ENCODE data around the gene INO80B. TPM values are rescaled to one million over a fixed set of nuclear protein-coding genes. Genes with fewer than 3 reads are reported as not detected.

The INO80B gene
- total and polyA plus RNA-seq, 9 of the 15 experiments (the other 6 are each of a cell fraction or from before 2014, with no cell fraction given), result 0.41 to 22.6 (median 9.0) TPM

- no peaks in the 10 kb centered on the region for H4K20me1 ChIP-seq (replicated peaks; ENCODE audit: control insufficient read depth, insufficient read depth, low read length)
- H3K4me1 ChIP-seq (replicated peaks in 1 of 2; ENCODE audit: control insufficient read depth in 2 of 2, insufficient read depth in 2 of 2, low read length in 2 of 2), result peaks cover 8 to 10% of the 10 kb centered on the region in 2 experiments; a peak in 3 of 5 replicates
- ChIA-PET POLR2A (interaction anchor here (0.6 to 0.9 kb wide), 4 partner anchors 14 to 134 kb away, joined by 3 to 4 read pairs (median 3); partner anchors contain the start of gene C2orf81), CTCF (ENCODE audit: low intra/inter-chr PET ratio) (no interaction called here)
- ATAC-seq, result no peak
- FAIRE-seq, result no peak
- no peak overlapping the region for H3K4me3 ChIP-seq
- no peaks in the 10 kb centered on the region for H3K27me3 ChIP-seq (ENCODE audit: control insufficient read depth in 2 of 2, insufficient read depth in 2 of 2, low read length in 2 of 2)
- H2AFZ ChIP-seq (ENCODE audit: low read depth, low read length), result no peak overlapping the region
- intact Hi-C loops (cut with micrococcal nuclease), result no loop called here
- no peak overlapping the region for H3K4me2 ChIP-seq (ENCODE audit: insufficient read depth, low read length)
- WGBS (ENCODE audit: insufficient coverage, low coverage, missing lambda C conversion rate), result 63% methylated on average over 5 of the region's 5 CpGs
- no peak for DNase-seq (ENCODE audit: extremely low read depth in 1 of 4, low spot score in 3 of 4)
- no peaks in the 10 kb centered on the region for H3K79me2 ChIP-seq (ENCODE audit: control insufficient read depth, insufficient read depth, low read length)
- no peaks in the 10 kb centered on the region for H3K9me3 ChIP-seq (replicated peaks; ENCODE audit: control insufficient read depth, insufficient read depth, low read depth, low read length)
- no peak overlapping the region for H3K9ac ChIP-seq (ENCODE audit: insufficient read depth in 1 of 2, low read depth in 2 of 2, low read length in 2 of 2)
- in situ Hi-C loops (cut with MboI), result no loop called here
- H3K27ac ChIP-seq (ENCODE audit: extremely low read depth, low read depth, low read length), result no peak overlapping the region
- no TSS peak for BruUV-seq (replicated peaks)
- no peak for TF ChIP-seq SMARCE1 (IDR thresholded peaks at IDR 0.05)
- no peak for TF ChIP-seq PBX2 (CRISPR knock-in tag; IDR thresholded peaks at IDR 0.05; ENCODE audit: low read depth)
- no peak for TF ChIP-seq PBX2 (tag; conservative IDR thresholded peaks at IDR 0.05; ENCODE audit: low read depth)
- no peak for TF ChIP-seq ZBTB9 (CRISPR knock-in tag; IDR thresholded peaks at IDR 0.05)
- no peak for TF ChIP-seq SMARCA5 (IDR thresholded peaks at IDR 0.05)
- no peak for TF ChIP-seq USF1 (CRISPR knock-in tag; IDR thresholded peaks at IDR 0.05)
- no peak for TF ChIP-seq HNRNPUL1 (IDR thresholded peaks at IDR 0.05; ENCODE audit: low read length)
- TF ChIP-seq NR2C1 (IDR thresholded peaks at IDR 0.05), result no peak
- no peak for TF ChIP-seq NR2C1 (tag; IDR thresholded peaks at IDR 0.05)
- TF ChIP-seq ZNF395 (CRISPR knock-in tag; IDR thresholded peaks at IDR 0.05), result no peak
- TF ChIP-seq TEAD1 (CRISPR knock-in tag; IDR thresholded peaks at IDR 0.05), result no peak
- H3K9me1 ChIP-seq (ENCODE audit: control insufficient read depth, insufficient read depth, low read length), result no peaks in the 10 kb centered on the region
- no peaks in the 10 kb centered on the region for H3K36me3 ChIP-seq (ENCODE audit: control insufficient read depth, insufficient read depth, low read length)
Observed at GRCh38 chr2:74447230-74447999, 7.5 kb upstream of the INO80B start.

Data from K562 (cell line).